Measurements from ENCODE around the gene CNTNAP3B. TPM values are rescaled to one million over a fixed set of nuclear protein-coding genes. Genes with fewer than 3 reads are reported as not detected.
"Not testable (repeated sequence)": the region's sequence is repeated elsewhere in the genome, so short reads cannot be mapped to it uniquely, and the experiment has no call there.

CNTNAP3B gene
- total and polyA plus RNA-seq, 7 experiments from 2014 or later: 0.15 TPM; not detected in 6

DNA sequence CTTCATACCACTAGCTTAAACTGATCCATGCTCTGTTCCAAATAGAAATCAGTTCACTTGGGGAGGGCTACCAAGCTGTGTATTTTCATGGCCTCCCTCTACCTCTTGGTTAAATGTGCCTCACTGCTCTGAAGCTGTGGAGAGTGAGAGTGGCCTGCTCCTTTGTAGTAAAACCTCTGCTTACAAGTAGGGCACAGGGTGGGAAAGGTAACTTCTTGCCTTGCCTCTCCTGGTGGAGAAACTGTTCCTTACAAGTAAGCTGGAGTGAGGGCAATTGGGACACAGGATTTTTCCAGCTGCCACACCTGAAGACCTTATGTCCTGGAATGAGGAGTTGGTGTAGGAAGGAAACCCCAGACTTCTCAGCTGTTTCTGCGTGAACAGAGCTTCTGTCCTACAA lies 211.9 kb downstream of the CNTNAP3B start:
- H3K27ac Mint-ChIP-seq; POLR2A ChIA-PET; DNase-seq; H3K27ac ChIP-seq (ENCODE audit: low read depth, low read length); CTCF ChIA-PET; H3K27me3 ChIP-seq (ENCODE audit: control insufficient read depth in 2 of 2, insufficient read depth in 2 of 2, low read length in 2 of 2); ATAC-seq; H3K9me3 Mint-ChIP-seq; H3K4me3 ChIP-seq (ENCODE audit: low read length); H3K36me3 ChIP-seq (ENCODE audit: control insufficient read depth in 2 of 3, insufficient read depth in 3 of 3, low read length in 3 of 3); H3K9me3 ChIP-seq (ENCODE audit: control insufficient read depth in 2 of 3, low read length in 3 of 3); intact Hi-C loops (cut with micrococcal nuclease); H3K36me3 Mint-ChIP-seq; H3K4me1 ChIP-seq (ENCODE audit: control insufficient read depth in 2 of 2, insufficient read depth in 2 of 2, low read length in 2 of 2); H3K27me3 Mint-ChIP-seq; H3K4me3 Mint-ChIP-seq; H3K4me1 Mint-ChIP-seq: not testable (repeated sequence)

GRCh38 chr9:41905488-41905887 lies 223.7 kb downstream of the CNTNAP3B start:
- POLR2A ChIA-PET; H3K9me3 ChIP-seq (ENCODE audit: control insufficient read depth in 2 of 3, low read length in 3 of 3); H3K27me3 Mint-ChIP-seq; H3K36me3 Mint-ChIP-seq; H3K4me3 ChIP-seq (ENCODE audit: low read length); CTCF ChIA-PET; H3K27me3 ChIP-seq (ENCODE audit: control insufficient read depth in 2 of 2, insufficient read depth in 2 of 2, low read length in 2 of 2); H3K36me3 ChIP-seq (ENCODE audit: control insufficient read depth in 2 of 3, insufficient read depth in 3 of 3, low read length in 3 of 3); H3K27ac Mint-ChIP-seq; H3K27ac ChIP-seq (ENCODE audit: low read depth, low read length); DNase-seq; H3K4me1 ChIP-seq (ENCODE audit: control insufficient read depth in 2 of 2, insufficient read depth in 2 of 2, low read length in 2 of 2); ATAC-seq; H3K4me1 Mint-ChIP-seq; intact Hi-C loops (cut with micrococcal nuclease); H3K9me3 Mint-ChIP-seq; H3K4me3 Mint-ChIP-seq: not testable (repeated sequence)

- H3K27ac ChIP-seq (ENCODE audit: low read depth, low read length); ATAC-seq; CTCF ChIA-PET; H3K27ac Mint-ChIP-seq; H3K4me1 Mint-ChIP-seq; H3K4me3 ChIP-seq (ENCODE audit: low read length); H3K4me3 Mint-ChIP-seq; DNase-seq; H3K27me3 ChIP-seq (ENCODE audit: control insufficient read depth in 2 of 2, insufficient read depth in 2 of 2, low read length in 2 of 2); H3K36me3 ChIP-seq (ENCODE audit: control insufficient read depth in 2 of 3, insufficient read depth in 3 of 3, low read length in 3 of 3); POLR2A ChIA-PET; H3K4me1 ChIP-seq (ENCODE audit: control insufficient read depth in 2 of 2, insufficient read depth in 2 of 2, low read length in 2 of 2); H3K9me3 Mint-ChIP-seq; H3K27me3 Mint-ChIP-seq; H3K36me3 Mint-ChIP-seq; intact Hi-C loops (cut with micrococcal nuclease); H3K9me3 ChIP-seq (ENCODE audit: control insufficient read depth in 2 of 3, low read length in 3 of 3): not testable (repeated sequence)
Observed at GRCh38 chr9:41902762-41903161, 226.5 kb downstream of the CNTNAP3B start.

DNA sequence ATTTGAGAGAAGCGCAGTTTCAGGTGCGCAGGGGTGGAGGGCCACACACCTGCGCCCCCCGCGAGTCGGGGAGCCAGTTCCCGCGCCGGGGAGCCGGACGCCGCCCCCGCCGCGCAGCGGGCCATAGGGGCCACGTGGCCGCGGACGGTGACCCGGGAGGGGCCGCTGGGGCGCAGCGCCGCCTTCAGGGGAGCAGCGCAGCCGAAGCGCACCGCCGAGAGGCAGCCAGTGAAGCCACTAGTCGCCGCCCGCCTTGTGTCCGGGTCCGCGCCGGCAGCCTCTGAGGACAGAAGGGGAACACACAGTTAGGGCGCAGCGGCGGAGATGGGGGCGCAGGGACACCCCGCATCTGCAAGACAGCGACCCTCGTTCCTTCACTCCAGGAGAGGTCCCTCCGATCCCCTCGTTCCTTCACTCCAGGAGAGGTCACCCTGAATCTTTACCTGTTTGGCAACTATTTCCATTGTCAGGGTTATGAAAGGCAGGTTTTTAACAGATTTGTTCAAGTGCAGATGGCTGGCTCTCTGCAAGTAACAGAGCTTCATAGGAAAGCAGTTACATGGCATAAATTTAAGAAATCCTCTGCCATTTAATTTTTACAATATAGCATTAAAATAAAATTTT lies 230.4 kb downstream of the CNTNAP3B start:
- CTCF ChIA-PET; intact Hi-C loops (cut with micrococcal nuclease); POLR2A ChIA-PET; H3K9me3 Mint-ChIP-seq; H3K27ac ChIP-seq (ENCODE audit: low read depth, low read length); H3K36me3 ChIP-seq (ENCODE audit: control insufficient read depth in 2 of 3, insufficient read depth in 3 of 3, low read length in 3 of 3); H3K36me3 Mint-ChIP-seq; H3K4me1 Mint-ChIP-seq; H3K4me3 Mint-ChIP-seq; H3K9me3 ChIP-seq (ENCODE audit: control insufficient read depth in 2 of 3, low read length in 3 of 3); H3K27me3 ChIP-seq (ENCODE audit: control insufficient read depth in 2 of 2, insufficient read depth in 2 of 2, low read length in 2 of 2); ATAC-seq; H3K27me3 Mint-ChIP-seq; H3K4me1 ChIP-seq (ENCODE audit: control insufficient read depth in 2 of 2, insufficient read depth in 2 of 2, low read length in 2 of 2); H3K27ac Mint-ChIP-seq; DNase-seq; H3K4me3 ChIP-seq (ENCODE audit: low read length): not testable (repeated sequence)

DNA sequence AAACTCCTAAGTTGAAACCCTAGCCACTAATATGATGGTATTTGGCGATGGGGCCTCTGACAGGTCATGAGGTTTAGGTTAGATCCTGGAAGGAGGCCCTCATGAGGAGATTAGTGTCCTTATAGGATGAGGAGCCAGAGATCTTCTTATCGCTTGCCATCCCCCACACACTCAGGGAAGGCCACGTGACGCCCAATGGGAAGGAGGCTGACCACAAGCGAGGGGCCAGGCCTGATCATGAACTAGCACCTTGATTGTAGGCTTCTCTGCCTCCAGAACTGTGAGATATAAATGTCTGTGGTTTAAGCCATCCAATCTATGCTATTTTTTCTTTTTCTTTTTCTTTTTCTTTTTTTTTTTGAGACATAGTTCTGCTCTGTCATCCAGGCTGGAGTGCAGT lies 254.7 kb downstream of the CNTNAP3B start:
- H3K4me1 ChIP-seq (ENCODE audit: control insufficient read depth in 2 of 2, insufficient read depth in 2 of 2, low read length in 2 of 2); H3K4me3 ChIP-seq (ENCODE audit: low read length); H3K27ac Mint-ChIP-seq; intact Hi-C loops (cut with micrococcal nuclease); ATAC-seq; CTCF ChIA-PET; H3K27me3 Mint-ChIP-seq; H3K27ac ChIP-seq (ENCODE audit: low read depth, low read length); H3K27me3 ChIP-seq (ENCODE audit: control insufficient read depth in 2 of 2, insufficient read depth in 2 of 2, low read length in 2 of 2); H3K9me3 Mint-ChIP-seq; H3K4me3 Mint-ChIP-seq; H3K36me3 ChIP-seq (ENCODE audit: control insufficient read depth in 2 of 3, insufficient read depth in 3 of 3, low read length in 3 of 3); H3K9me3 ChIP-seq (ENCODE audit: control insufficient read depth in 2 of 3, low read length in 3 of 3); H3K4me1 Mint-ChIP-seq; POLR2A ChIA-PET; H3K36me3 Mint-ChIP-seq; DNase-seq: not testable (repeated sequence)

DNA sequence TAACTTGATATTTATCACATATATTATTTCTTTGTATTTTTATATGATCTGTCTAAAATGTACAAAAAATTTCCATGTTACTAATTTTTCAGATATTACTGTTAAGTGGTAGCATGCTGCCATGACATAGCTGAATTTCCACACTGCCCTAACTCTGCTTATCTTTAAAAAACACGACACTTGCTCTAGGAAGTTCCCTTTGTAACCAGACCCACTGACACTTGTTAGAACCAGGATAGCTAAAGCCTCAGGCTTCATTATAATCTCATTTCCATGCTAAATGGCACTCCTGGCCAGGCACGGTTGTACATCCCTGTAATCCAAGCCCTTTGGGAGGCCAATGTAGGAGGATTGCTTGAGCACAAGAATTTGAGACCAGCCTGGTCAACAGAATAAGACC lies 273.8 kb downstream of the CNTNAP3B start:
- H3K4me1 ChIP-seq (ENCODE audit: control insufficient read depth in 2 of 2, insufficient read depth in 2 of 2, low read length in 2 of 2); H3K27me3 Mint-ChIP-seq; H3K4me3 ChIP-seq (ENCODE audit: low read length); H3K4me3 Mint-ChIP-seq; CTCF ChIA-PET; H3K36me3 ChIP-seq (ENCODE audit: control insufficient read depth in 2 of 3, insufficient read depth in 3 of 3, low read length in 3 of 3); H3K27ac ChIP-seq (ENCODE audit: low read depth, low read length); POLR2A ChIA-PET; H3K9me3 ChIP-seq (ENCODE audit: control insufficient read depth in 2 of 3, low read length in 3 of 3); ATAC-seq; H3K27me3 ChIP-seq (ENCODE audit: control insufficient read depth in 2 of 2, insufficient read depth in 2 of 2, low read length in 2 of 2); H3K4me1 Mint-ChIP-seq; H3K27ac Mint-ChIP-seq; H3K9me3 Mint-ChIP-seq; H3K36me3 Mint-ChIP-seq; intact Hi-C loops (cut with micrococcal nuclease); DNase-seq: not testable (repeated sequence)

- POLR2A ChIA-PET; H3K9me3 ChIP-seq (ENCODE audit: control insufficient read depth in 2 of 3, low read length in 3 of 3); H3K4me1 Mint-ChIP-seq: not testable (repeated sequence)
Observed at GRCh38 chr9:41851848-41852740, 277.1 kb downstream of the CNTNAP3B start.

More at GRCh38 chr9:41851848-41852740, 277.1 kb downstream of the CNTNAP3B start:
- H3K27ac ChIP-seq (ENCODE audit: low read depth, low read length); DNase-seq; H3K9me3 Mint-ChIP-seq; intact Hi-C loops (cut with micrococcal nuclease); H3K27ac Mint-ChIP-seq; ATAC-seq; H3K27me3 ChIP-seq (ENCODE audit: control insufficient read depth in 2 of 2, insufficient read depth in 2 of 2, low read length in 2 of 2); H3K36me3 Mint-ChIP-seq; H3K36me3 ChIP-seq (ENCODE audit: control insufficient read depth in 2 of 3, insufficient read depth in 3 of 3, low read length in 3 of 3); H3K4me3 ChIP-seq (ENCODE audit: low read length); H3K4me3 Mint-ChIP-seq; H3K27me3 Mint-ChIP-seq; H3K4me1 ChIP-seq (ENCODE audit: control insufficient read depth in 2 of 2, insufficient read depth in 2 of 2, low read length in 2 of 2); CTCF ChIA-PET: not testable (repeated sequence)
